Tongue (tissue), 1 donor: ENCODE results near the gene TEN1. TPM values are rescaled to one million over a fixed set of nuclear protein-coding genes. Genes with fewer than 3 reads are reported as not detected.

ENCODE experiments used
- total RNA-seq: library from RNA; depleted of rRNA; stranded (reverse); fragments of >200 nt; gene quantifications from one replicate; pipeline ENCODE4 v1.2.3, GENCODE V29; 2014

Gene TEN1
- total RNA-seq, 1 donor from 2014 or later = 13.4 TPM

Other genes with a start within 250 kb of the TEN1 start
- 17.6 TPM for gene GALK1, start 214.0 kb upstream of the TEN1 start, total RNA-seq
- 16.9 TPM for gene UNK, start 194.4 kb upstream of the TEN1 start, total RNA-seq
- gene UNC13D, start 134.8 kb upstream of the TEN1 start, total RNA-seq = 82.3 TPM
- gene WBP2, start 123.9 kb upstream of the TEN1 start, total RNA-seq = 22.9 TPM
- 54.2 TPM for gene TRIM47, start 100.7 kb upstream of the TEN1 start, total RNA-seq
- gene TRIM65, start 82.3 kb upstream of the TEN1 start, total RNA-seq = 25.8 TPM
- 62.1 TPM for gene MRPL38, start 74.4 kb upstream of the TEN1 start, total RNA-seq
- gene FBF1, start 38.2 kb upstream of the TEN1 start, total RNA-seq = 9.8 TPM
- 33.8 TPM for gene ACOX1, start 74 bp upstream of the TEN1 start, total RNA-seq
- gene CDK3, start 21.6 kb downstream of the TEN1 start, total RNA-seq = 7.2 TPM
- 42.3 TPM for gene EVPL, start 48.1 kb downstream of the TEN1 start, total RNA-seq
- gene SRP68, start 93.3 kb downstream of the TEN1 start, total RNA-seq = 50.0 TPM
- gene GALR2, start 95.5 kb downstream of the TEN1 start, total RNA-seq = not detected
- gene ZACN, start 99.9 kb downstream of the TEN1 start, total RNA-seq = not detected
- 81.2 TPM for gene EXOC7, start 124.5 kb downstream of the TEN1 start, total RNA-seq
- 0.51 TPM for gene FOXJ1, start 162.0 kb downstream of the TEN1 start, total RNA-seq